Measurements from ENCODE around the gene KIRREL3. TPM values are rescaled to one million over a fixed set of nuclear protein-coding genes. Genes with fewer than 3 reads are reported as not detected.

Gene KIRREL3
- total and polyA plus RNA-seq, 2 of the 4 experiments (the other 2 are of a cell fraction): 10.9 to 15.9 TPM

DNA sequence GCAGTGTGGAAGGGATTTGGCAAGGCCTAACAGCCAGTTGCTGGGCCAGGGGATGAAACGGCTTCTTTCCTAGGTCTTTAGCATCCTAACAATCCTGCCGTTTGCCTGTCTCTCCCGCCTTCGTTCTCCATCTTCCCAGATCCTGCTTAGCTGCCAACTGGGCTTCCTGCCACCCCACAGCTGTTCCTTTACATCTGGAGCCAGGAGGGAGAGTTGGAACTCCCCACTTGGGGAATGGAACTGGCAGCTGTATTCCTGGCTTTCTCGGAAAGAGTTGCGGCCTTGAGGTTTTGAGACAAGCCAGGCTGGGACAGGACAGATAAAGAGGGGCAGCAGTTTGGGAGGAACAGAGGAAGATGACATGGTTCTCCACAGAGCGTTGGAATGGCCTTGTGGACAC, 585.4 kb downstream of the KIRREL3 start:
- H3K23ac ChIP-seq (ENCODE audit: low read depth, low read length): peak overlapping the region; percentile 39; the same call in 1 of the 2 replicates
- H4K8ac ChIP-seq (ENCODE audit: low read depth in 2 of 2, low read length in 2 of 2): peak overlapping the region in 1 of 2 experiments; percentile 95; a peak in 2 of 4 replicates
- TF ChIP-seq SMC3 (IDR thresholded peaks at IDR 0.05; ENCODE audit: low read depth, low read length) (no peak), POLR2A (IDR thresholded peaks at IDR 0.05; ENCODE audit: low read depth, low read length) (no peak), MAFK (IDR thresholded peaks at IDR 0.05; ENCODE audit: low read depth, low read length) (no peak)
- peak overlapping the region; percentile 4; the same call in 1 of the 2 replicates for H4K5ac ChIP-seq (ENCODE audit: low read depth, low read length)
- no peak overlapping the region for H3K56ac ChIP-seq (ENCODE audit: extremely low read depth, insufficient read depth, low read length)
- no peak overlapping the region for H2BK15ac ChIP-seq (ENCODE audit: low read depth, low read length)
- peak overlapping the region; percentile 13; the same call in 1 of the 2 replicates for H3K4ac ChIP-seq (ENCODE audit: low read depth, low read length)
- POLR2A ChIA-PET (ENCODE audit: unreplicated experiment): no interaction called here
- no peak overlapping the region for H2BK5ac ChIP-seq (ENCODE audit: low read depth, low read length, poor library complexity, severe bottlenecking)
- H4K20me1 ChIP-seq (ENCODE audit: insufficient read depth, low read length): no peaks in the 10 kb centered on the region; the same call in 1 of the 2 replicates
- in situ Hi-C loops (cut with MboI; ENCODE audit: low sequenced_read_pairs): loop anchor here (10.0 kb wide), 1 partner anchor 100 kb away; no protein-coding TSS in a partner anchor
- H3K9me3 ChIP-seq (ENCODE audit: control insufficient read depth, insufficient read depth, low read length): no peaks in the 10 kb centered on the region
- H2BK20ac ChIP-seq (ENCODE audit: low read depth, low read length): no peak overlapping the region
- 20% methylated on average over 1 of the region's 7 CpGs; no CpG with 5 or more reads in 1 of the 2 experiments for WGBS, 2 experiments (ENCODE audit: extremely low coverage in 2 of 2, insufficient read length in 1 of 2)
- peaks cover 8% of the 10 kb centered on the region; the same call in 1 of the 2 replicates for H3K36me3 ChIP-seq (ENCODE audit: control insufficient read depth, insufficient read depth, low read length)
- H3K9ac ChIP-seq (ENCODE audit: low read depth, low read length): no peak overlapping the region
- intact Hi-C loops (cut with micrococcal nuclease): no loop called here
- H3K27me3 ChIP-seq (ENCODE audit: control insufficient read depth, insufficient read depth, low read length): no peaks in the 10 kb centered on the region
- H2AK5ac ChIP-seq (ENCODE audit: low read depth, low read length): peak overlapping the region; percentile 24; the same call in 1 of the 2 replicates
- H2AK9ac ChIP-seq (replicated peaks; ENCODE audit: low read depth, low read length, poor library complexity): peak overlapping the region; percentile 46
- CTCF ChIA-PET: no interaction called here
- peak overlapping the region; percentile 10; the same call in 1 of the 2 replicates for H3K18ac ChIP-seq (ENCODE audit: low read depth, low read length)
- peak overlapping the region; percentile 28 for H2AFZ ChIP-seq (replicated peaks; ENCODE audit: low read length, poor library complexity)
- no peak overlapping the region for H3K14ac ChIP-seq (replicated peaks; ENCODE audit: low read depth, low read length)
- peak overlapping the region; percentile 60; the same call in 1 of the 2 replicates for H3K27ac ChIP-seq (ENCODE audit: insufficient read depth, low read length)
- H3K4me2 ChIP-seq (ENCODE audit: low read depth, low read length): no peak overlapping the region; the same call in 1 of the 2 replicates
- no TSS peak for BruUV-seq (replicated peaks)
- H2BK120ac ChIP-seq (ENCODE audit: low read depth, low read length): no peak overlapping the region
- ATAC-seq (ENCODE audit: low read depth) (no peak), DNase-seq (peak; percentile 69)
- peaks cover 21% of the 10 kb centered on the region for H3K9me1 ChIP-seq (ENCODE audit: insufficient read depth, low read length)
- peaks cover 0 to 5% of the 10 kb centered on the region in 2 experiments; a peak in 1 of 4 replicates for H3K79me1 ChIP-seq (ENCODE audit: low read depth in 1 of 2, low read length in 2 of 2)
- no peak overlapping the region for H4K91ac ChIP-seq (ENCODE audit: insufficient read depth, low read depth, low read length)
- dilution Hi-C loops (cut with HindIII; ENCODE audit: low sequenced_read_pairs, unreplicated experiment): no loop called here
- H3K4me3 ChIP-seq (ENCODE audit: insufficient read depth, low read depth, low read length): no peak overlapping the region
- H3K4me1 ChIP-seq (ENCODE audit: control insufficient read depth, insufficient read depth, low read length): peaks cover 27% of the 10 kb centered on the region

Measured in IMR-90 (cell line).